ENCODE data around the gene AK9. TPM values are rescaled to one million over a fixed set of nuclear protein-coding genes. Genes with fewer than 3 reads are reported as not detected.

The AK9 gene
- total and polyA plus RNA-seq, 2 of the 8 experiments (the other 6 are each of a cell fraction or from before 2014, with no cell fraction given) = 1.8 to 2.2 TPM

- Histone ChIP-seq H2BK12ac (ENCODE audit: low read depth, low read length) (no peak overlapping the region), H2BK20ac (ENCODE audit: low read length) (no peak overlapping the region), H3K27me3 (replicated peaks in 1 of 4; ENCODE audit: control insufficient read depth in 3 of 4, extremely low read depth in 1 of 4, insufficient read depth in 3 of 4, low read length in 3 of 4) (peaks cover 0 to 1% (median 0%) of the 10 kb centered on the region in 4 experiments; a peak in 1 of 7 replicates), H4K5ac (ENCODE audit: insufficient read length, low read depth, low read length) (no peak overlapping the region), H2AK5ac (ENCODE audit: low read depth, low read length) (no peak overlapping the region), H3K23ac (ENCODE audit: insufficient read length) (no peak overlapping the region), H3K9me3 (ENCODE audit: insufficient read depth in 2 of 2, low read depth in 1 of 2, low read length in 1 of 2) (no peaks in the 10 kb centered on the region), H3K4me2 (ENCODE audit: insufficient read depth in 1 of 2, low read depth in 2 of 2, low read length in 2 of 2) (no peak overlapping the region), H3K4ac (replicated peaks; ENCODE audit: insufficient read length, low read depth, low read length) (no peak overlapping the region), H3K79me1 (ENCODE audit: low read depth, low read length) (no peaks in the 10 kb centered on the region; the same call in 1 of the 2 replicates), H3K9ac (replicated peaks in 1 of 4; ENCODE audit: extremely low read depth in 1 of 4, low read depth in 3 of 4, low read length in 3 of 4) (no peak overlapping the region), H3K14ac (ENCODE audit: insufficient read length) (no peak overlapping the region), H4K91ac (replicated peaks; ENCODE audit: insufficient read length, low read length) (no peak overlapping the region), H4K20me1 (replicated peaks in 1 of 2; ENCODE audit: control insufficient read depth in 1 of 2, insufficient read depth in 2 of 2, low read length in 2 of 2) (peaks cover 0 to 2% of the 10 kb centered on the region in 2 experiments), H3K23me2 (ENCODE audit: low read depth, low read length) (no peaks in the 10 kb centered on the region), H3K79me2 (ENCODE audit: control insufficient read depth in 1 of 2, insufficient read depth in 2 of 2, low read length in 2 of 2) (no peaks in the 10 kb centered on the region), H2BK15ac (ENCODE audit: low read length) (no peak overlapping the region), H2AFZ (ENCODE audit: low read length) (no peak overlapping the region), H3K4me1 (replicated peaks in 1 of 4; ENCODE audit: control insufficient read depth in 3 of 4, insufficient read depth in 4 of 4, low read length in 3 of 4) (no peaks in the 10 kb centered on the region), H2BK120ac (replicated peaks; ENCODE audit: low read depth, low read length) (no peak overlapping the region), H4K8ac (ENCODE audit: extremely low read depth, insufficient read depth, low read length) (no peak overlapping the region), H3K18ac (ENCODE audit: extremely low read depth, low read length) (no peak overlapping the region), H2BK5ac (ENCODE audit: low read depth, low read length) (no peak overlapping the region), H3K56ac (replicated peaks; ENCODE audit: insufficient read length, low read depth, low read length) (no peak overlapping the region), H3K36me3 (ENCODE audit: control insufficient read depth in 2 of 4, insufficient read depth in 4 of 4, low read length in 3 of 4) (no peaks in the 10 kb centered on the region), H3K4me3 (ENCODE audit: extremely low read depth in 1 of 4, insufficient read depth in 2 of 4, low read depth in 3 of 4, low read length in 4 of 4) (no peak overlapping the region), H3K27ac (ENCODE audit: low read depth, low read length) (no peak overlapping the region)
- WGBS, 2 experiments (ENCODE audit: extremely low coverage in 1 of 2, insufficient coverage in 1 of 2, insufficient read length in 1 of 2, insufficient replicate concordance in 2 of 2, low coverage in 1 of 2, low lambda C conversion rate in 2 of 2, missing lambda C conversion rate in 1 of 2) = 100% methylated on average over 3 of the region's 3 CpGs; no CpG with 5 or more reads in 1 of the 2 experiments
- no peak for DNase-seq (ENCODE audit: low read depth in 1 of 2, low spot score in 2 of 2)
- ChIA-PET POLR2A (ENCODE audit: partially characterized antibody) (no interaction called here), CTCF (ENCODE audit: partially characterized antibody) (interaction anchor here (1.0 to 1.2 kb wide), 5 partner anchors 9 to 331 kb away, joined by 3 to 5 read pairs (median 4); no protein-coding TSS in a partner anchor)
- FAIRE-seq = no peak
- TF ChIP-seq KDM4A (IDR thresholded peaks at IDR 0.05; ENCODE audit: low read depth, low read length, severe bottlenecking) = no peak
- TF ChIP-seq SP2 (IDR thresholded peaks at IDR 0.05; ENCODE audit: low read length) = no peak
- no peak for TF ChIP-seq TBP (IDR thresholded peaks at IDR 0.05; ENCODE audit: low read depth, low read length)
- no peak for TF ChIP-seq RAD21 (IDR thresholded peaks at IDR 0.05 in 1 of 2, conservative IDR thresholded peaks at IDR 0.05 in 1 of 2; ENCODE audit: low read depth in 2 of 2, low read length in 2 of 2)
- TF ChIP-seq RFX5 (IDR thresholded peaks at IDR 0.05; ENCODE audit: borderline replicate concordance, low read depth, low read length) = no peak
- no peak for TF ChIP-seq SIN3A (conservative IDR thresholded peaks at IDR 0.05 in 1 of 2, IDR thresholded peaks at IDR 0.05 in 1 of 2; ENCODE audit: low read depth in 1 of 2, low read length in 2 of 2)
- no peak for TF ChIP-seq CTCF (IDR thresholded peaks at IDR 0.05; ENCODE audit: control extremely low read depth in 1 of 3, insufficient read depth in 1 of 3, low read depth in 1 of 3, low read length in 3 of 3)
- TF ChIP-seq BACH1 (IDR thresholded peaks at IDR 0.05; ENCODE audit: low read length) = no peak
- no peak for TF ChIP-seq SP1 (IDR thresholded peaks at IDR 0.05; ENCODE audit: low read depth, low read length)
- no peak for TF ChIP-seq CHD1 (IDR thresholded peaks at IDR 0.05; ENCODE audit: low read depth, low read length)
These were observed 31.7 kb upstream of the AK9 start for GRCh38 chr6:109722564-109723254.
